Measurements from ENCODE around the gene FBXL17.

FBXL17 gene

GRCh38 chr5:108344103-108344822 is 37.6 kb downstream of the FBXL17 start:
- Histone ChIP-seq H3K27ac (ENCODE audit: low read depth, low read length) (no peak overlapping the region), H3K9me2 (replicated peaks; ENCODE audit: insufficient read depth, low read length) (no peaks in the 10 kb centered on the region), H3K9me3 (ENCODE audit: insufficient read depth, low read length) (no peaks in the 10 kb centered on the region), H3K9ac (ENCODE audit: low read length) (no peak overlapping the region), H3K4me2 (ENCODE audit: low read depth, low read length, poor library complexity, severe bottlenecking) (no peak overlapping the region), H3K27me3 (ENCODE audit: low read length) (no peaks in the 10 kb centered on the region), H3K36me3 (ENCODE audit: low read length) (no peaks in the 10 kb centered on the region), H3K79me2 (ENCODE audit: insufficient read depth, low read length) (no peaks in the 10 kb centered on the region), H2AFZ (ENCODE audit: low read depth, low read length, severe bottlenecking) (no peak overlapping the region), H3F3A (ENCODE audit: insufficient read depth) (no peaks in the 10 kb centered on the region), H4K20me1 (ENCODE audit: low read depth, low read length) (no peaks in the 10 kb centered on the region), H3K4me3 (ENCODE audit: insufficient read depth, low read length, poor library complexity, severe bottlenecking) (no peak overlapping the region)
- no peak for TF ChIP-seq EZH2phosphoT487 (conservative IDR thresholded peaks at IDR 0.05; ENCODE audit: low read length)
- TF ChIP-seq CTCF (IDR thresholded peaks at IDR 0.05; ENCODE audit: insufficient read depth, low read length, poor library complexity, severe bottlenecking), result no peak

- Histone ChIP-seq H4K20me1 (ENCODE audit: low read depth, low read length) (no peaks in the 10 kb centered on the region), H3K9me3 (ENCODE audit: insufficient read depth, low read length) (no peaks in the 10 kb centered on the region), H3F3A (ENCODE audit: insufficient read depth) (no peaks in the 10 kb centered on the region), H3K9ac (ENCODE audit: low read length) (no peak overlapping the region), H2AFZ (ENCODE audit: low read depth, low read length, severe bottlenecking) (no peak overlapping the region), H3K9me2 (replicated peaks; ENCODE audit: insufficient read depth, low read length) (no peaks in the 10 kb centered on the region), H3K4me2 (ENCODE audit: low read depth, low read length, poor library complexity, severe bottlenecking) (no peak overlapping the region), H3K4me3 (ENCODE audit: insufficient read depth, low read length, poor library complexity, severe bottlenecking) (no peak overlapping the region), H3K79me2 (ENCODE audit: insufficient read depth, low read length) (no peaks in the 10 kb centered on the region), H3K27me3 (ENCODE audit: low read length) (no peaks in the 10 kb centered on the region), H3K36me3 (ENCODE audit: low read length) (no peaks in the 10 kb centered on the region), H3K27ac (ENCODE audit: low read depth, low read length) (no peak overlapping the region)
- TF ChIP-seq EZH2phosphoT487 (conservative IDR thresholded peaks at IDR 0.05; ENCODE audit: low read length), result no peak
- no peak for TF ChIP-seq CTCF (IDR thresholded peaks at IDR 0.05; ENCODE audit: insufficient read depth, low read length, poor library complexity, severe bottlenecking)
Observed at GRCh38 chr5:108341866-108342265, 40.0 kb downstream of the FBXL17 start.

GRCh38 chr5:108340131-108340530 is 41.8 kb downstream of the FBXL17 start:
- H3K4me2 ChIP-seq (ENCODE audit: low read depth, low read length, poor library complexity, severe bottlenecking), result no peak overlapping the region
- H3K4me3 ChIP-seq (ENCODE audit: insufficient read depth, low read length, poor library complexity, severe bottlenecking), result no peak overlapping the region
- no peaks in the 10 kb centered on the region for H3K36me3 ChIP-seq (ENCODE audit: low read length)
- H3K79me2 ChIP-seq (ENCODE audit: insufficient read depth, low read length), result no peaks in the 10 kb centered on the region
- H3F3A ChIP-seq (ENCODE audit: insufficient read depth), result no peaks in the 10 kb centered on the region
- H3K9ac ChIP-seq (ENCODE audit: low read length), result no peak overlapping the region
- no peaks in the 10 kb centered on the region for H3K9me3 ChIP-seq (ENCODE audit: insufficient read depth, low read length)
- TF ChIP-seq CTCF (IDR thresholded peaks at IDR 0.05; ENCODE audit: insufficient read depth, low read length, poor library complexity, severe bottlenecking), result no peak
- TF ChIP-seq EZH2phosphoT487 (conservative IDR thresholded peaks at IDR 0.05; ENCODE audit: low read length), result no peak
- H3K27me3 ChIP-seq (ENCODE audit: low read length), result no peaks in the 10 kb centered on the region
- no peak overlapping the region for H2AFZ ChIP-seq (ENCODE audit: low read depth, low read length, severe bottlenecking)
- H3K27ac ChIP-seq (ENCODE audit: low read depth, low read length), result no peak overlapping the region
- no peaks in the 10 kb centered on the region for H4K20me1 ChIP-seq (ENCODE audit: low read depth, low read length)
- no peaks in the 10 kb centered on the region for H3K9me2 ChIP-seq (replicated peaks; ENCODE audit: insufficient read depth, low read length)

All from SU-DHL-6 (cell line).